Fibroblast of lung (primary cell): ENCODE data around the gene HIGD1A.

Experiments
- CTCF ChIP-seq, 2 donors: IDR thresholded peaks in 1 of 2; conservative IDR thresholded peaks in 1 of 2; 1 replicate in 1 of 2; 2 replicates in 1 of 2; pipeline ENCODE4 v1.5.1; 2011 to 2012; ENCODE audit warnings: low read length in 2 of 2, control low read depth in 1 of 2, inconsistent platforms in 1 of 2, low read depth in 1 of 2, mild to moderate bottlenecking in 1 of 2
- EZH2 ChIP-seq: IDR thresholded peaks from 2 replicates; pipeline ENCODE4 v1.5.1; 2012; ENCODE audit warnings: low read length, control low read depth, mild to moderate bottlenecking; ENCODE audit errors: missing control alignments

GRCh38 chr3:42790714-42791229 is 13.5 kb downstream of the HIGD1A start:
- TF ChIP-seq CTCF (conservative IDR thresholded peaks at IDR 0.05 in 1 of 2, IDR thresholded peaks at IDR 0.05 in 1 of 2; ENCODE audit: low read depth in 1 of 2, low read length in 2 of 2) (no peak), EZH2 (no peak)
